H1 (cell line): Measurements from ENCODE around the gene ZNF83. TPM values are rescaled to one million over a fixed set of nuclear protein-coding genes. Genes with fewer than 3 reads are reported as not detected.

Experiments used
- CTCF ChIA-PET: fragments of 300-600 bp; sonication (Branson Sonifier 250); formaldehyde crosslinking; loops from one replicate; lab custom pipeline; 2021; ENCODE audit not compliant: partially characterized antibody; lab: Charles Lee
- POLR2A ChIA-PET: fragments of 300-600 bp; sonication (Branson Sonifier 250); formaldehyde crosslinking; loops from one replicate; lab custom pipeline; 2021; ENCODE audit warnings: inconsistent platforms; ENCODE audit not compliant: partially characterized antibody; lab: Charles Lee
- DNase-seq, 2 experiments: peaks; one replicate each; pipeline versions ENCODE4 v3.0.0 to v3.0.0-alpha.2; 2010 to 2022; ENCODE audit warnings: low spot score in 2 of 2, low read depth in 1 of 2, mixed read lengths in 1 of 2
- FAIRE-seq: peaks from 2 replicates; lab custom pipeline; 2011; peaks lifted over from hg19 to GRCh38; lab: Jason Lieb, UNC
- H2AFZ ChIP-seq: 2 replicates; pipeline ENCODE4 v1.8.1; 2012; ENCODE audit warnings: low read length, inconsistent platforms
- H2AK5ac ChIP-seq: 2 replicates; pipeline ENCODE4 v1.6.1; 2013; ENCODE audit warnings: low read depth, low read length
- H2BK120ac ChIP-seq: replicated peaks from 2 replicates; pipeline ENCODE3; 2013; ENCODE audit warnings: low read depth, low read length, inconsistent platforms
- H2BK12ac ChIP-seq: 2 replicates; pipeline ENCODE4 v1.6.1; 2013; ENCODE audit warnings: low read depth, low read length
- H2BK15ac ChIP-seq: 2 replicates; pipeline ENCODE4 v1.6.1; 2013; ENCODE audit warnings: low read length
- H2BK20ac ChIP-seq: 2 replicates; pipeline ENCODE4 v1.6.1; 2013; ENCODE audit warnings: low read length
- H2BK5ac ChIP-seq: 2 replicates; pipeline ENCODE4 v1.6.1; 2013; ENCODE audit warnings: low read depth, low read length
- H3K14ac ChIP-seq: 2 replicates; pipeline ENCODE4 v1.6.1; 2013; ENCODE audit warnings: inconsistent platforms; ENCODE audit not compliant: insufficient read length
- H3K18ac ChIP-seq: 2 replicates; pipeline ENCODE4 v1.6.1; 2013; ENCODE audit warnings: low read length; ENCODE audit errors: extremely low read depth
- H3K23ac ChIP-seq: 2 replicates; pipeline ENCODE4 v1.6.1; 2013; ENCODE audit warnings: inconsistent platforms; ENCODE audit not compliant: insufficient read length
- H3K23me2 ChIP-seq: 2 replicates; pipeline ENCODE4 v1.6.1; 2013; ENCODE audit warnings: low read depth, low read length
- H3K27ac ChIP-seq: 2 replicates; pipeline ENCODE4 v1.6.1; 2011; ENCODE audit warnings: low read depth, low read length, inconsistent platforms
- H3K27me3 ChIP-seq, 4 experiments: replicated peaks in 1 of 4; 1 replicate in 1 of 4; 2 replicates in 3 of 4; pipeline versions ENCODE4 v1.6.1 to v1.8.1; 2011 to 2013; ENCODE audit warnings: low read length in 3 of 4, mild to moderate bottlenecking in 3 of 4, inconsistent platforms in 2 of 4, mixed read lengths in 2 of 4, moderate library complexity in 1 of 4; ENCODE audit not compliant: control insufficient read depth in 3 of 4, insufficient read depth in 3 of 4; ENCODE audit errors: extremely low read depth in 1 of 4
- H3K36me3 ChIP-seq, 4 experiments: 2 replicates each; pipeline versions ENCODE4 v1.6.1 to v1.8.1; 2011 to 2013; ENCODE audit warnings: mild to moderate bottlenecking in 4 of 4, low read length in 3 of 4, moderate library complexity in 2 of 4, control low read depth in 1 of 4, inconsistent platforms in 1 of 4; ENCODE audit not compliant: insufficient read depth in 4 of 4, control insufficient read depth in 2 of 4
- H3K4ac ChIP-seq: replicated peaks from 2 replicates; pipeline ENCODE3; 2013; ENCODE audit warnings: low read length, low read depth, mixed read lengths, inconsistent platforms; ENCODE audit not compliant: insufficient read length
- H3K4me1 ChIP-seq, 4 experiments: replicated peaks in 1 of 4; 1 replicate in 1 of 4; 2 replicates in 3 of 4; pipeline versions ENCODE4 v1.6.1 to v1.8.1; 2011 to 2013; ENCODE audit warnings: low read length in 3 of 4, inconsistent platforms in 2 of 4, mixed read lengths in 1 of 4; ENCODE audit not compliant: insufficient read depth in 4 of 4, control insufficient read depth in 3 of 4
- H3K4me2 ChIP-seq, 2 experiments: 2 replicates each; pipeline versions ENCODE4 v1.6.1 to v1.8.1; 2011 to 2013; ENCODE audit warnings: low read depth in 2 of 2, low read length in 2 of 2, control low read depth in 1 of 2, inconsistent platforms in 1 of 2, mild to moderate bottlenecking in 1 of 2; ENCODE audit not compliant: insufficient read depth in 1 of 2
- H3K4me3 ChIP-seq, 4 experiments: fragments of 200-600, 300-600 bp in 1 of 4; sonication (generic), shearing (Covaris generic), sonication (Bioruptor Twin) in 1 of 4; 2 replicates each; pipeline versions ENCODE4 v1.5.1 to v1.8.1; 2011 to 2016; ENCODE audit warnings: low read length in 4 of 4, low read depth in 3 of 4, control low read depth in 2 of 4, inconsistent platforms in 2 of 4, mild to moderate bottlenecking in 2 of 4, mixed read lengths in 1 of 4, moderate library complexity in 1 of 4; ENCODE audit not compliant: insufficient read depth in 2 of 4; ENCODE audit errors: extremely low read depth in 1 of 4
- H3K56ac ChIP-seq: replicated peaks from 2 replicates; pipeline ENCODE3; 2013; ENCODE audit warnings: low read depth, mild to moderate bottlenecking, mixed read lengths, low read length, inconsistent platforms; ENCODE audit not compliant: insufficient read length
- H3K79me1 ChIP-seq: 2 replicates; pipeline ENCODE4 v1.6.1; 2013; ENCODE audit warnings: low read depth, low read length, control low read depth
- H3K79me2 ChIP-seq, 2 experiments: 2 replicates each; pipeline versions ENCODE4 v1.6.1 to v1.8.1; 2012 to 2013; ENCODE audit warnings: low read length in 2 of 2, mild to moderate bottlenecking in 2 of 2, inconsistent platforms in 1 of 2; ENCODE audit not compliant: insufficient read depth in 2 of 2, control insufficient read depth in 1 of 2
- H3K9ac ChIP-seq, 4 experiments: replicated peaks in 1 of 4; 1 replicate in 1 of 4; 2 replicates in 3 of 4; pipeline versions ENCODE4 v1.6.1 to v1.8.1; 2011 to 2013; ENCODE audit warnings: low read depth in 3 of 4, low read length in 3 of 4, control low read depth in 2 of 4, mild to moderate bottlenecking in 2 of 4, moderate library complexity in 2 of 4, inconsistent platforms in 1 of 4; ENCODE audit errors: extremely low read depth in 1 of 4
- H3K9me3 ChIP-seq, 2 experiments: 2 replicates each; pipeline versions ENCODE4 v1.6.1 to v1.8.1; 2012 to 2013; ENCODE audit warnings: mild to moderate bottlenecking in 2 of 2, moderate library complexity in 2 of 2, control low read depth in 1 of 2, inconsistent platforms in 1 of 2, low read depth in 1 of 2, low read length in 1 of 2, mixed read lengths in 1 of 2; ENCODE audit not compliant: insufficient read depth in 2 of 2
- H4K20me1 ChIP-seq, 2 experiments: replicated peaks in 1 of 2; 2 replicates each; pipeline versions ENCODE3 to v1.8.1; 2011 to 2013; ENCODE audit warnings: inconsistent platforms in 2 of 2, low read length in 2 of 2, mild to moderate bottlenecking in 1 of 2; ENCODE audit not compliant: insufficient read depth in 2 of 2, control insufficient read depth in 1 of 2
- H4K5ac ChIP-seq: 2 replicates; pipeline ENCODE4 v1.6.1; 2013; ENCODE audit warnings: low read length, low read depth, mixed read lengths, inconsistent platforms; ENCODE audit not compliant: insufficient read length
- H4K8ac ChIP-seq: 2 replicates; pipeline ENCODE4 v1.8.0; 2013; ENCODE audit warnings: mild to moderate bottlenecking, moderate library complexity, low read length, inconsistent platforms; ENCODE audit not compliant: insufficient read depth; ENCODE audit errors: extremely low read depth
- H4K91ac ChIP-seq: replicated peaks from 2 replicates; pipeline ENCODE3; 2013; ENCODE audit warnings: low read length, mixed read lengths, inconsistent platforms; ENCODE audit not compliant: insufficient read length
- BRCA1 ChIP-seq: IDR thresholded peaks from 2 replicates; pipeline ENCODE4 v1.6.1; 2012; ENCODE audit warnings: low read depth, low read length, improper control_type of control experiment
- CHD1 ChIP-seq: IDR thresholded peaks from 2 replicates; pipeline ENCODE4 v1.6.1; 2012; ENCODE audit warnings: low read depth, low read length, improper control_type of control experiment
- GABPA ChIP-seq: IDR thresholded peaks from 2 replicates; pipeline ENCODE4 v1.6.1; 2011; ENCODE audit warnings: mild to moderate bottlenecking, low read length, moderate library complexity, borderline replicate concordance; ENCODE audit not compliant: insufficient read depth
- KDM5A ChIP-seq: fragments of 200-600 bp; IDR thresholded peaks from 2 replicates; pipeline ENCODE4 v1.7.1; 2012; ENCODE audit warnings: mild to moderate bottlenecking, low read length, inconsistent platforms, mixed read lengths
- MAX ChIP-seq: IDR thresholded peaks from 2 replicates; pipeline ENCODE4 v1.6.1; 2012; ENCODE audit warnings: inconsistent platforms
- NRF1 ChIP-seq: IDR thresholded peaks from 2 replicates; pipeline ENCODE4 v1.6.1; 2011; ENCODE audit warnings: mild to moderate bottlenecking, low read depth, low read length, improper control_type of control experiment
- POU5F1 ChIP-seq: IDR thresholded peaks from 2 replicates; pipeline ENCODE4 v1.6.1; 2011; ENCODE audit warnings: low read depth, mild to moderate bottlenecking, low read length, moderate library complexity
- RAD21 ChIP-seq, 2 experiments: IDR thresholded peaks in 1 of 2; conservative IDR thresholded peaks in 1 of 2; 2 replicates each; pipeline ENCODE4 v1.6.1; 2011; ENCODE audit warnings: low read depth in 2 of 2, low read length in 2 of 2, improper control_type of control experiment in 1 of 2, inconsistent platforms in 1 of 2, mild to moderate bottlenecking in 1 of 2, moderate library complexity in 1 of 2
- RFX5 ChIP-seq: IDR thresholded peaks from 2 replicates; pipeline ENCODE4 v1.6.1; 2011; ENCODE audit warnings: low read depth, low read length, improper control_type of control experiment, borderline replicate concordance
- RXRA ChIP-seq: IDR thresholded peaks from 2 replicates; pipeline ENCODE4 v1.6.1; 2011; ENCODE audit warnings: low read depth, mild to moderate bottlenecking, low read length, moderate library complexity; ENCODE audit not compliant: insufficient read depth
- SIN3A ChIP-seq, 2 experiments: IDR thresholded peaks in 1 of 2; conservative IDR thresholded peaks in 1 of 2; 2 replicates each; pipeline ENCODE4 v1.6.1; 2011 to 2012; ENCODE audit warnings: low read length in 2 of 2, improper control_type of control experiment in 1 of 2, low read depth in 1 of 2, mild to moderate bottlenecking in 1 of 2
- SP1 ChIP-seq: IDR thresholded peaks from 2 replicates; pipeline ENCODE4 v1.6.1; 2011; ENCODE audit warnings: low read depth, low read length
- SP2 ChIP-seq: IDR thresholded peaks from 2 replicates; pipeline ENCODE4 v1.6.1; 2012; ENCODE audit warnings: mild to moderate bottlenecking, low read length, inconsistent platforms
- TBP ChIP-seq: IDR thresholded peaks from 2 replicates; pipeline ENCODE4 v1.6.1; 2011; ENCODE audit warnings: low read depth, low read length, improper control_type of control experiment
- WGBS, 2 experiments: shearing (Covaris generic) in 1 of 2; methylation state at CpG; one replicate each; pipeline versions ENCODE4 v1.1.6 to v1.1.7; 2013 to 2015; ENCODE audit warnings: low lambda C conversion rate in 2 of 2, mixed read lengths in 2 of 2, inconsistent platforms in 1 of 2, low coverage in 1 of 2, missing lambda C conversion rate in 1 of 2; ENCODE audit not compliant: insufficient replicate concordance in 2 of 2, insufficient coverage in 1 of 2, insufficient read length in 1 of 2; ENCODE audit errors: extremely low coverage in 1 of 2, missing lambda C conversion rate in 1 of 2; 5-methylcytosine and 5-hydroxymethylcytosine counted together
- polyA plus RNA-seq, 7 experiments: library from polyadenylated mRNA; depleted of rRNA in 3 of 7; stranded (reverse) in 5 of 7; unstranded in 2 of 7; fragments of >200 nt in 5 of 7; fragments of 200-250 nt in 2 of 7; gene quantifications; 1 replicate in 5 of 7; 2 replicates in 1 of 7; 4 replicates in 1 of 7; pipeline versions ENCODE4 v1.2.1 to v1.2.3, GENCODE V29; 2011 to 2013; ENCODE audit warnings: missing spikeins in 2 of 7, mixed read lengths in 2 of 7
- total RNA-seq: library from RNA; stranded (reverse); fragmentation: NEBNext Ultra II Directional; extraction: Animal tissue kit (Norgen Biotek cat#: 25700); gene quantifications from 2 replicates; pipeline ENCODE4 v1.2.1, GENCODE V29; 2021

Gene ZNF83
- total and polyA plus RNA-seq, 2 of the 8 experiments (the other 6 are each of a cell fraction or from before 2014, with no cell fraction given), result 13.2 to 19.4 TPM

DNA sequence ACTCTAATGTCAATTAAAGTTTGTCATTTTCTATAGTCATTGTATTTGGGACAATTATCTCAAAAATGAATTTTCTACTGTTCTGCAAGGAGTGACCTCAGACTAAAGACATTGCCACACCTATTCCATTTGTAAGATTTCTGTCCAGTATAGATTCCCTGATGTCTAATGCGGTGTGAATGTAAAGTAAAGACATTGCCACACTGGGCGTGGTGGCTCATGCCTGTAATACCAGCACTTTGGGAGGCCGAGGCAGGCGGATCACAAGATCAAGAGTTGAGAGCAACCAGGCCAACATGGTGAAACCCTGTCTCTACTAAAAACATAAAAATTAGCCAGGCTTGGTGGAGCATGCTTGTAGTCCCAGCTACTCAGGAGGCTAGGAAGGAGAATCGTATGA, 13.8 kb upstream of the ZNF83 start:
- no peak overlapping the region for H3K4me3 ChIP-seq
- H2AK5ac ChIP-seq, result no peak overlapping the region
- H2BK15ac ChIP-seq, result no peak overlapping the region
- H3K23ac ChIP-seq, result no peak overlapping the region
- CTCF ChIA-PET, result no interaction called here
- H3K79me2 ChIP-seq, result no peaks in the 10 kb centered on the region
- no peak overlapping the region for H3K9ac ChIP-seq
- H3K56ac ChIP-seq, result no peak overlapping the region
- no peak overlapping the region for H3K27ac ChIP-seq
- no peak overlapping the region for H3K4ac ChIP-seq
- H4K91ac ChIP-seq, result no peak overlapping the region
- H3K4me2 ChIP-seq, result no peak overlapping the region
- POLR2A ChIA-PET, result no interaction called here
- H2AFZ ChIP-seq, result no peak overlapping the region
- H3K79me1 ChIP-seq, result no peaks in the 10 kb centered on the region
- no peaks in the 10 kb centered on the region; the same call in 1 of the 2 replicates for H3K23me2 ChIP-seq
- no peak for FAIRE-seq
- no peak overlapping the region for H3K14ac ChIP-seq
- no peak overlapping the region for H2BK120ac ChIP-seq
- no peak overlapping the region for H2BK20ac ChIP-seq
- no peak overlapping the region for H2BK12ac ChIP-seq
- WGBS, 2 experiments, result 95% methylated on average over 5 of the region's 5 CpGs; no CpG with 5 or more reads in 1 of the 2 experiments
- H4K8ac ChIP-seq, result no peak overlapping the region
- no peak for DNase-seq
- H3K9me3 ChIP-seq, result peaks cover 0 to under 1% of the 10 kb centered on the region in 2 experiments; a peak in 2 of 4 replicates
- no peaks in the 10 kb centered on the region for H3K4me1 ChIP-seq
- H4K20me1 ChIP-seq, result no peaks in the 10 kb centered on the region
- no peaks in the 10 kb centered on the region for H3K27me3 ChIP-seq
- H2BK5ac ChIP-seq, result no peak overlapping the region
- no peak overlapping the region for H4K5ac ChIP-seq
- peaks cover 0 to 9% (median 6%) of the 10 kb centered on the region in 4 experiments; a peak in 4 of 8 replicates for H3K36me3 ChIP-seq
- H3K18ac ChIP-seq, result no peak overlapping the region
- TF ChIP-seq TBP (no peak), BRCA1 (no peak), POU5F1 (no peak), RFX5 (no peak), SP1 (no peak), MAX (no peak), KDM5A (no peak), NRF1 (no peak), GABPA (no peak), RAD21 (IDR thresholded peaks at IDR 0.05 in 1 of 2, conservative IDR thresholded peaks at IDR 0.05 in 1 of 2; ENCODE audit: low read depth in 2 of 2, low read length in 2 of 2) (no peak), SP2 (no peak), RXRA (no peak), SIN3A (conservative IDR thresholded peaks at IDR 0.05 in 1 of 2, IDR thresholded peaks at IDR 0.05 in 1 of 2; ENCODE audit: low read depth in 1 of 2, low read length in 2 of 2) (no peak), CHD1 (no peak)
